IMR-90 (cell line): ENCODE measurements around the gene CD300LF. TPM values are rescaled to one million over a fixed set of nuclear protein-coding genes. Genes with fewer than 3 reads are reported as not detected.

Source experiments
- ATAC-seq: fragments of 200-7000 bp; cut with Tn5 transposase; 2 replicates; pipeline ENCODE4 v1.9.1; 2020; ENCODE audit warnings: low read depth, mild to moderate bottlenecking, moderate library complexity
- BruUV-seq: library from RNA; stranded (reverse); fragments of 400-500 nt; replicated peaks from 2 replicates; lab custom pipeline; 2021; lab: Mats Ljungman, UMichigan
- CTCF ChIA-PET: fragments of 300-600 bp; formaldehyde crosslinking; extraction: SDS; loops from one replicate; lab custom pipeline; 2021; ENCODE audit warnings: antibody characterized with exemption; lab: Yijun Ruan, JAX
- POLR2A ChIA-PET: fragments of 300-600 bp; sonication (Branson Sonifier 250); formaldehyde crosslinking; loops from one replicate; lab custom pipeline; 2022; ENCODE audit warnings: antibody characterized with exemption; ENCODE audit not compliant: unreplicated experiment; lab: Charles Lee
- DNase-seq: peaks from one replicate; pipeline ENCODE4 v3.0.0; 2013
- H2AFZ ChIP-seq: replicated peaks from 2 replicates; pipeline ENCODE3; 2013; ENCODE audit warnings: low read length, mild to moderate bottlenecking; ENCODE audit not compliant: poor library complexity
- H2AK5ac ChIP-seq: 2 replicates; pipeline ENCODE4 v1.6.1; 2013; ENCODE audit warnings: low read depth, low read length, inconsistent platforms
- H2AK9ac ChIP-seq: replicated peaks from 2 replicates; pipeline ENCODE3; 2013; ENCODE audit warnings: mild to moderate bottlenecking, low read depth, low read length, moderate library complexity; ENCODE audit not compliant: poor library complexity
- H2BK120ac ChIP-seq: 2 replicates; pipeline ENCODE4 v1.6.1; 2013; ENCODE audit warnings: low read depth, low read length, inconsistent platforms
- H2BK15ac ChIP-seq: 3 replicates; pipeline ENCODE4 v1.6.1; 2013; ENCODE audit warnings: low read depth, low read length, inconsistent platforms
- H2BK20ac ChIP-seq: 2 replicates; pipeline ENCODE4 v1.6.1; 2013; ENCODE audit warnings: low read depth, mild to moderate bottlenecking, inconsistent platforms, low read length, moderate library complexity
- H2BK5ac ChIP-seq: 2 replicates; pipeline ENCODE4 v1.6.1; 2013; ENCODE audit warnings: mild to moderate bottlenecking, low read depth, low read length, inconsistent platforms; ENCODE audit not compliant: poor library complexity, severe bottlenecking
- H3K14ac ChIP-seq: replicated peaks from 2 replicates; pipeline ENCODE4 v1.6.1; 2013; ENCODE audit warnings: low read depth, low read length, inconsistent platforms
- H3K18ac ChIP-seq: 2 replicates; pipeline ENCODE4 v1.6.1; 2013; ENCODE audit warnings: low read depth, low read length, control low read depth
- H3K23ac ChIP-seq: 2 replicates; pipeline ENCODE4 v1.6.1; 2013; ENCODE audit warnings: low read depth, low read length, inconsistent platforms
- H3K27ac ChIP-seq: 2 replicates; pipeline ENCODE4 v1.5.1; 2013; ENCODE audit warnings: mild to moderate bottlenecking, control low read depth, low read length; ENCODE audit not compliant: insufficient read depth
- H3K27me3 ChIP-seq: 2 replicates; pipeline ENCODE4 v1.6.1; 2013; ENCODE audit warnings: low read length; ENCODE audit not compliant: control insufficient read depth, insufficient read depth
- H3K36me3 ChIP-seq: 2 replicates; pipeline ENCODE4 v1.6.1; 2013; ENCODE audit warnings: low read length, mixed read lengths; ENCODE audit not compliant: control insufficient read depth, insufficient read depth
- H3K4ac ChIP-seq: 2 replicates; pipeline ENCODE4 v1.6.1; 2013; ENCODE audit warnings: low read depth, low read length, inconsistent platforms
- H3K4me1 ChIP-seq: 2 replicates; pipeline ENCODE4 v1.6.1; 2013; ENCODE audit warnings: low read length, mixed read lengths; ENCODE audit not compliant: control insufficient read depth, insufficient read depth
- H3K4me2 ChIP-seq: 2 replicates; pipeline ENCODE4 v1.6.1; 2013; ENCODE audit warnings: low read depth, mild to moderate bottlenecking, control low read depth, low read length, moderate library complexity
- H3K4me3 ChIP-seq: 2 replicates; pipeline ENCODE4 v1.5.1; 2013; ENCODE audit warnings: low read depth, mild to moderate bottlenecking, control low read depth, low read length, moderate library complexity; ENCODE audit not compliant: insufficient read depth
- H3K56ac ChIP-seq: 2 replicates; pipeline ENCODE4 v1.6.1; 2013; ENCODE audit warnings: low read length, inconsistent platforms; ENCODE audit not compliant: insufficient read depth; ENCODE audit errors: extremely low read depth
- H3K79me1 ChIP-seq, 2 experiments: 2 replicates each; pipeline ENCODE4 v1.6.1; 2013; ENCODE audit warnings: low read length in 2 of 2, inconsistent platforms in 1 of 2, low read depth in 1 of 2
- H3K9ac ChIP-seq: 2 replicates; pipeline ENCODE4 v1.6.1; 2013; ENCODE audit warnings: low read depth, low read length, control low read depth
- H3K9me1 ChIP-seq: 2 replicates; pipeline ENCODE4 v1.6.1; 2013; ENCODE audit warnings: low read length, inconsistent platforms; ENCODE audit not compliant: insufficient read depth
- H3K9me3 ChIP-seq: 2 replicates; pipeline ENCODE4 v1.6.1; 2013; ENCODE audit warnings: low read length; ENCODE audit not compliant: control insufficient read depth, insufficient read depth
- H4K20me1 ChIP-seq: 2 replicates; pipeline ENCODE4 v1.6.1; 2013; ENCODE audit warnings: low read length, inconsistent platforms; ENCODE audit not compliant: insufficient read depth
- H4K5ac ChIP-seq: 2 replicates; pipeline ENCODE4 v1.6.1; 2013; ENCODE audit warnings: mild to moderate bottlenecking, low read depth, low read length, control low read depth
- H4K8ac ChIP-seq, 2 experiments: 2 replicates each; pipeline ENCODE4 v1.6.1; 2013; ENCODE audit warnings: low read depth in 2 of 2, low read length in 2 of 2, control low read depth in 1 of 2, inconsistent platforms in 1 of 2
- H4K91ac ChIP-seq: 2 replicates; pipeline ENCODE4 v1.6.1; 2013; ENCODE audit warnings: low read depth, low read length, inconsistent platforms; ENCODE audit not compliant: insufficient read depth
- MAFK ChIP-seq: IDR thresholded peaks from 2 replicates; pipeline ENCODE4 v1.6.1; 2012; ENCODE audit warnings: low read depth, low read length, improper control_type of control experiment
- RAD21 ChIP-seq: IDR thresholded peaks from 2 replicates; pipeline ENCODE4 v1.6.1; 2012; ENCODE audit warnings: low read length, improper control_type of control experiment
- WGBS, 2 experiments: methylation state at CpG; one replicate each; pipeline versions ENCODE4 v1.1.5 to v1.1.7; 2013; ENCODE audit warnings: missing lambda C conversion rate in 2 of 2; ENCODE audit not compliant: insufficient read length in 1 of 2; ENCODE audit errors: extremely low coverage in 2 of 2; 5-methylcytosine and 5-hydroxymethylcytosine counted together
- dilution Hi-C: fragments of 300-500 bp; cut with HindIII; formaldehyde crosslinking; loops from one replicate; pipeline ENCODE4 v1.14.3; 2018; ENCODE audit warnings: low sequenced_read_pairs; ENCODE audit not compliant: unreplicated experiment
- in situ Hi-C: fragments of 300-500 bp; cut with MboI; formaldehyde crosslinking; loops from 3 replicates; pipeline ENCODE4 v1.14.3; 2019; ENCODE audit warnings: low sequenced_read_pairs, inconsistent platforms, mixed read lengths
- intact Hi-C: fragments of 100-400 bp; cut with micrococcal nuclease; formaldehyde crosslinking; loops from 2 replicates; pipeline ENCODE4 v1.10.0; 2022
- polyA plus RNA-seq, 3 experiments: library from polyadenylated mRNA; depleted of rRNA; stranded (reverse); fragments of >200 nt; gene quantifications; 2 replicates each; pipeline ENCODE4 v1.2.3, GENCODE V29; 2012; ENCODE audit warnings: low replicate concordance in 1 of 3
- total RNA-seq: library from RNA; depleted of rRNA; stranded (reverse); fragments of >200 nt; gene quantifications from 2 replicates; pipeline ENCODE4 v1.2.3, GENCODE V29; 2012
- TF ChIP-seq, protein P1 (sequence below): conservative IDR thresholded peaks from 2 replicates; pipeline ENCODE4 v1.5.1; 2012; ENCODE audit warnings: mild to moderate bottlenecking, low read depth, low read length, improper control_type of control experiment

Gene CD300LF
- total and polyA plus RNA-seq, 2 of the 4 experiments (the other 2 are of a cell fraction), result not detected

DNA sequence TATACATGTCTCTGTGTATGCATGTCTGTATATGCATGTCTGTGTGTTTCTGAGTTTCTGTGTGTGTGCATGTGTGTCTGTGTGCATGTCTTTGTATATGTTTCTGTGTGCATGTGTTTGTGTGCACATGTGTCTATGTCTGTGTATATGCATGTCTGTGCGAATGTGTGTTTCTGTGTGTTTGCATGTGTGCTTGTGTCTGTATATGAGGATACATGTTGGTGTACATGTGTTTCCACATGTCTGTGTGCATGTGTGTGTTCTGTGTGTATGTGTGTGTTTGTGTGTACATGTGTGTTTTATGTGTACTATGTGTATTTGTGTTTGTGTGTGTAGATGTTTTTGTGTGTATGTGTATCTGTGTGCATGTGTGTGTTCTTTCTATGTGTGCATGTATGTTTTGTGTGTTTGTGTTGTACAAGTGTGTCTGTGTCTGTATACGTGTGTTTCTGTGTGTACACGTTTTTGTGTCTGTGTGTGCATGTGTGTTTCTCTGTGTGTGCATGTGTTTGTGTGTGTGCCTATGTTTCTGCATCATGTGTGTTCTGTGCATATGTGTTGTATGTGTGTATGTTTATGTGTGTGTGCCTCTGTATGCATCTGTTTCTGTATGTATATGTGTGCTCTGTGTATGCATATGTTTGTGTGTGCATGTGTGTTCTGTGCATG, 15.4 kb upstream of the CD300LF start:
- Histone ChIP-seq H2AK5ac (no peak overlapping the region), H3K9ac (no peak overlapping the region), H3K14ac (no peak overlapping the region), H3K4ac (no peak overlapping the region), H2BK15ac (no peak overlapping the region), H3K79me1 (no peaks in the 10 kb centered on the region), H4K8ac (no peak overlapping the region), H2BK5ac (peak overlapping the region; percentile 19), H4K20me1 (no peaks in the 10 kb centered on the region), H2AK9ac (no peak overlapping the region), H3K4me1 (no peaks in the 10 kb centered on the region), H3K23ac (no peak overlapping the region), H2AFZ (no peak overlapping the region), H3K27ac (no peak overlapping the region), H2BK120ac (no peak overlapping the region), H3K56ac (no peak overlapping the region), H3K4me2 (no peak overlapping the region), H4K91ac (no peak overlapping the region), H2BK20ac (no peak overlapping the region), H3K9me3 (peaks cover 3% of the 10 kb centered on the region; the same call in 1 of the 2 replicates), H3K4me3 (no peak overlapping the region), H3K18ac (no peak overlapping the region), H3K9me1 (no peaks in the 10 kb centered on the region), H3K27me3 (no peaks in the 10 kb centered on the region; the same call in 1 of the 2 replicates), H4K5ac (no peak overlapping the region), H3K36me3 (no peaks in the 10 kb centered on the region)
- ChIA-PET POLR2A (no interaction called here), CTCF (no interaction called here)
- no peak for TF ChIP-seq MAFK
- TF ChIP-seq, protein P1, sequence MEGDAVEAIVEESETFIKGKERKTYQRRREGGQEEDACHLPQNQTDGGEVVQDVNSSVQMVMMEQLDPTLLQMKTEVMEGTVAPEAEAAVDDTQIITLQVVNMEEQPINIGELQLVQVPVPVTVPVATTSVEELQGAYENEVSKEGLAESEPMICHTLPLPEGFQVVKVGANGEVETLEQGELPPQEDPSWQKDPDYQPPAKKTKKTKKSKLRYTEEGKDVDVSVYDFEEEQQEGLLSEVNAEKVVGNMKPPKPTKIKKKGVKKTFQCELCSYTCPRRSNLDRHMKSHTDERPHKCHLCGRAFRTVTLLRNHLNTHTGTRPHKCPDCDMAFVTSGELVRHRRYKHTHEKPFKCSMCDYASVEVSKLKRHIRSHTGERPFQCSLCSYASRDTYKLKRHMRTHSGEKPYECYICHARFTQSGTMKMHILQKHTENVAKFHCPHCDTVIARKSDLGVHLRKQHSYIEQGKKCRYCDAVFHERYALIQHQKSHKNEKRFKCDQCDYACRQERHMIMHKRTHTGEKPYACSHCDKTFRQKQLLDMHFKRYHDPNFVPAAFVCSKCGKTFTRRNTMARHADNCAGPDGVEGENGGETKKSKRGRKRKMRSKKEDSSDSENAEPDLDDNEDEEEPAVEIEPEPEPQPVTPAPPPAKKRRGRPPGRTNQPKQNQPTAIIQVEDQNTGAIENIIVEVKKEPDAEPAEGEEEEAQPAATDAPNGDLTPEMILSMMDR, result no peak
- no peak for TF ChIP-seq RAD21
- dilution Hi-C loops (no loop called here), in situ Hi-C loops (no loop called here), intact Hi-C loops (no loop called here)
- WGBS, 2 experiments, result 100% methylated on average over 1 of the region's 3 CpGs; no CpG with 5 or more reads in 1 of the 2 experiments
- no peak for ATAC-seq
- no peak for DNase-seq
- BruUV-seq, result no TSS peak
